NCI-H2196 (cell line): ENCODE data around the gene GRAP.
A peak's percentile ranks its signal among the peaks of the same experiment; 100 is the strongest.

Source experiments
- DNase-seq: peaks from one replicate; lab custom pipeline; 2025; ENCODE audit not compliant: unreplicated experiment; lab: John Stamatoyannopoulos, UW

Gene GRAP

DNA sequence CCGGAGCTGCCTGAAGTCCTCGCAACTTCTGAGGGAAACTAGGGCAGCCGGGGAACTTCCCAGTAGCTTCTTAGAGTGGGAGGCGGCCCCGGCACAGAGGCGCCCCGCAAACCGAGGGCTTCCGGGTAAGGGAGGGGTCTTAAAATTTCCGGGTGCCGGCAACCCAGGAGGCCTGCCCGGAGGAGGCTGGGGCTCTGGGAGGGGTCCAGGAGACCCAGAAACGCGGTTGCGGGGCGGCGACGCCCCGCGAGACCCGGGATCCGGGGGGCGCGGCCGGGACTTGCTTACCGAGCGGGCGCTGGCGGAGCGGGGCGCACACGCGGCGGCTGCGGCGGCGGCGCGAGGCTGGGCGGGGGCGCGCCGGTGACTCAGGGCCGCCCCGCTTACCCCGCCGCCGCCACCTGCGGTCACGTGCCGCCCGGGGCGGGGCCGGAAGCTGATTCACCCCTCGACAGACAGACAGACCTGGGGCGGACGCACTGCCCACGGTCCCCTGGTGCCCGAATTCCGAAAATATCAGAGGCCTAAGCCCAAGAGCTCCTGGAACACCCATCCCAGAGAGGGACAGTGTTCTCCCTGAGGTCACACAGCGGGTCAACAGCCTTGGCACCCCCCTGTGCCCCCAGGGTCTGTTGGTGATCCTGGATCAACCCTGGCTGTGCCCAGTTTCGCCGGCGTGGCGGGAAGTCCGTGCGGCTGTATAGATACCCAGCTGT, 42.2 kb downstream of the GRAP start, which contains the start of gene FAM83G:
FAM83G (minus strand) TSS at position 344 of the 716 bp plus-strand sequence. CDS start 723 bp downstream, outside the sequence.
- DNase-seq, result peak; percentile 52

DNA sequence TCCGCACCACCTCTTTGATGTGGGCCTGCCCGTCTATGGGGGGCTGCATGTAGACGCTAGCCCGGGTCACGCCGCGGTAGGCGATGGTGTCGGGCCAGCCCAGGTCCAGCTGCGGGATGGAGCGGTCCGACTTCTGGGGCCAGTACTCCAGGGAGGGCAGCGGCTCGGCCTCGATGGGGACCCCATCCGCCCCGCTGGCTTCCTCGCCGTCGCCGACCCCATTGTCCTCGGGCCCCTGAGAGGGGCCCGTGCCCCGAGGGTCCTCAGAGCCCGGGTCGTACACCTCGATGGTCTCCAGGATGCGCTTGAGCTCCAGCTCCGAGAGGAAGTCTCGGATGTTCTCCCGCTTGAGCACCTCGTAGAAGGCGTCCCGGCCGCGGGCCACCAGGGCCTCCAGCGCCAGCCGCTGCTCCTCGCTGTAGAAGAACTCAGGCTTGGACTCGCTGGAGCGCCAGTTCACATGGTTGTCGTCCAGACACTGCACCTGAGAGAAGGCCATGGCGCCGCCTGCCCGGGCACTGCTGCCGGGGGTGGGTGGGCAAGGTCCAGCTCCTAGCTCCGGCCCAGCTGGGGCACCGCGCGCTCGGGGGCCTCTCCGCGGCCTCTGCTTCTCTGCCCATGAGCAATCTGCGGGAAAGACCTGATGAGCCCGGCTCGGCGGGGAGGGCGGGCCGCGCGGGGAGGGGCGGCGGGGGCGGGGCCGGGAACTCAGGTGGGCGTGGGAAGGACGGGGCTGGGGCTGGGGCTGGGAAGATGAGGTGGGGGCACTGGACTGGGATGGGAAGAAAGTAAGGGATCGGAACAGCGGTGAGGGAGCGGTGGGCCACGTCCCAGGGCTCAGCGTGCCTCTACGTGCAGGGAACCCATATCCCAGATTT, 43.0 kb downstream of the GRAP start:
- DNase-seq, result no peak

DNA sequence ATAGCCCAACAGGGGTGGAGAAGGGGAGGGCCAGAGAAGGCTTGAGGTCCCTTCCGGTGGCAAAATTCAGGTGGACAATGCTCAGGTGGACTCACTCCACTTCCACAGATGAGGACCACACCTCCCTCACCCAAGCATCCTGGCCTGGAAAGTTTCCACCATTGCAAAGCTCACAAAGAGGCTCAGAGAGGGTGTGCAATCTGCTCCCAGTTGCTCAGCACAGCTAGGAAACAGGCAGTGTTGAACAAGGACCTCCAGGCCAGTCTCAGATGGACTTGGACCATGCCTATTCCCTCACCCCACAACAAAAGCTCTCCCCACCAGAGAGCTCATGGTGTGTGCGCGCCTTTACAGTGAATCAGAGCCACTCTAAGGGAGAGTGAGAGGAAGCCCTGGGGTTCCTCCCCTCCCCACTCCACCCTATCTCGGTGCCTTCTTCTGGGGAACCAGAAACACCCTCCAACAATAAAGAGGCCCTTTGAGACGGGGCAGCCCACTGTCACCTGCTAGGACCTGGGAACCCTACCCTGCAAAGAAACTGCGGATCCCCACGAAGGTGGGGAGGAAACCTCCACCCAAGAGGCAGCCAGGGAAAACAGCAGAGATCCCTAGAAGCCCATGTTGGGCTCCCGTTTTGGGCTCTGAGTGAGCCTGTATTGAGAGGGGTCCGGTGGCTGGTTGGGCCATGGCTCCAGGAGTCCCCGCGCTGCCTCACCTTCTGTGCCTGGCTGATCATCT, 43.8 kb downstream of the GRAP start:
- DNase-seq, result no peak

DNA sequence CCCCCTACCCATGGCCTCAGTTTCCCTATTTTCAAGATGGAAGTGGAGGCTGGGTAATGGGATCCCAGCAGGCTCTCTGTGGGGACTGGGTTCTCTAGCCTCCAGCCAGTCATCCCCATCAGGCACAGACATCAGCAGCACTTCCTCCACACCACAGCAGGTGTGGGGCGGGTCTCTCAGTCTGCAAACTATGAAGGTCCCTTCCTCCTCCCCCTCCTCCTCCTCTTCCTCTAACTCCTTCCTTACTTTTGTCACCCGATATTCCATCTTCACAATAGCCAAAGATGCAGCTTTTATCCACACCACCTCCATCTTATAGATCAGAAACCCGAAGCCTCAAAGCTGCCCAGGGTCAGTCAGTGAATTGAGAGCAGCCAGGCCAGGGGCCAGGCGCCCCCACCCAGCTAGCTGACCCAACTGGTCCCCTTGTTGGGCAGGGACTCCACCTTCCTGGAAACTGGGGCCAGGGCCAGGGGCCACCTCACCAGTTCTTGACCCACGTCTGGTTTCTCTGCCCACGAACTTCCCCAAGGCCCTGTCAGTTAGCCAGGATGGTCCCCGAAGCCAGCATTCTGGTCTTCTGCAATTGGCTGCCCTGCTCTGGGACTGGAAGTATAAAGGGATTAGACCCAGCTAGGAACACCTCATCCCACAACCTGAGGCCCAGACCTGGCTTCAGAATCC, 44.7 kb downstream of the GRAP start:
- no peak for DNase-seq

DNA sequence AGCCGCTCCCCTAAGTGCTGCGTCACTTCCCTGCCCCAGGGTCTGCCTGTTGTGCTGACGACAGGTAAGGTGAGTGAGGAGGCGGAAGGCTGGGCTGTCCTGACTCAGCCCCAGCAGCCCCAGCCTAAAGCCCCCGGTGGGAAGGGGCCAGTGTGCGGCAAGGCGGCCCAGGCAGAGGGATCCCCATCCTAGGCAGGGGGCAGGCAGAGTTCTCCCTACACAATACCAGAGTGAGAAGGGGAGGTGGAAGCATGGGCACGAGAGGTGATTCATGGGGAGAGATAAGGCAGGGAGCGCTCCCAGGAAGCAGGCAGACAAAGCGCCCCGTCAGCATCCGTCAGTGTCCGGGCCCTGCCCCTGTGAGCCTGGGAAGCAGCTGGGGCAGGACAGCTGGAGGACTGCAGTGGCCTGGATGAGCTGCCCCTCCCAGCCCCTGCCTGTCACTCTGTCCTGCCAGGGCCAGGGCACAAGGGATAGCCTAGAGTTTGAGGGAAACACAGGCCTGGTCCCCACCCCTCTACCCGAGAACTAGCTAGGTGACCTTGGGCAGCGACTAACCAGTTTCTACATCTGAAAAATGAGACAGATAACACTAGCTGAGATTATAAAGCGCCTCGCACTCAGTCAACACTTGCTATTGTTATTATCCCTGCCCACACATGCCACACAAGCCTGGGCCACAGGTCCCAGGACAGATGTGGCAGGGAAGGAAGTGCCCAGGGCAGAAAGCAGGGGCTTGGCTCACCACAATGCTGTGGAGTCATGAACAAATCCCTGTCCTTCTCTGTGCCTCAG, 46.0 kb downstream of the GRAP start:
- DNase-seq, result no peak

DNA sequence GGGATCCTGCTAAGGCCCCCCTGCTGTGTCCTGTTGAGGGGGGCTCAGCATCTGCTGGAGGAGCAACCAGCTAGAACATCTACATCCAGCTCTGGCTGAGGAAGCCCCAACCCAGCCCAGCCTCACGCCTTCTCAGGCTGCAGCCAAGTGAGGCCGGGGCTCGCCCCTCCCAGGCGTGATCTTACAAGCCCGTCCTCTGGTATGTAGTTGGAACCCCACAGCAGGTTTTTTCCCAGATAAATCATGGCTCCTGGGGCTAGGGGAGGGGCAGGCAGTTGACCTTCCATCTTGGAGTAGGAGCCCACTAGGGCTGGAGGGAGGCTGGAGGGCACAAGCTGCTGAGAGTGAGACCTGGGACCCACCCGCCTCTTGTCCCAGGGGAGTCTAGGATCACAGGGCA, 46.8 kb downstream of the GRAP start:
- no peak for DNase-seq

DNA sequence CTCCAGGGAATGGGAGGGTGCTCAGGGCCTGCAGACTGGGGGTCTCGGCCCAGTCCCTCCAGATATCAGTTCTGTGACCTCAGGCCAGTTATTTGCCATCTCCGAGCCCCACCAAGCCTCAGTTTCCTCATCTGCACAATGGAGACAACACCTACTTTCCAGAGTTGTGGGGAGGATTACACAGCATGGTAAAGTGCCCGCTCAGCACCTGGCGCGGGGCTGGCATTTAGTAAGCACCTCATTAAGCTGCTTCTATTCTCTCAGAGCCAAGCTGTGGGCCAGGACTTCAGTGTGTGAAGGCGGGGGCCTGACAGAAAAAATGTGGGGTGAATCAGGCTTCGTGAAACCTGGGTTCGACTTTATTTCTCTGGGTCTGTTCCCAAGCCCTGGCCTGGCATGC, 47.4 kb downstream of the GRAP start:
- no peak for DNase-seq

DNA sequence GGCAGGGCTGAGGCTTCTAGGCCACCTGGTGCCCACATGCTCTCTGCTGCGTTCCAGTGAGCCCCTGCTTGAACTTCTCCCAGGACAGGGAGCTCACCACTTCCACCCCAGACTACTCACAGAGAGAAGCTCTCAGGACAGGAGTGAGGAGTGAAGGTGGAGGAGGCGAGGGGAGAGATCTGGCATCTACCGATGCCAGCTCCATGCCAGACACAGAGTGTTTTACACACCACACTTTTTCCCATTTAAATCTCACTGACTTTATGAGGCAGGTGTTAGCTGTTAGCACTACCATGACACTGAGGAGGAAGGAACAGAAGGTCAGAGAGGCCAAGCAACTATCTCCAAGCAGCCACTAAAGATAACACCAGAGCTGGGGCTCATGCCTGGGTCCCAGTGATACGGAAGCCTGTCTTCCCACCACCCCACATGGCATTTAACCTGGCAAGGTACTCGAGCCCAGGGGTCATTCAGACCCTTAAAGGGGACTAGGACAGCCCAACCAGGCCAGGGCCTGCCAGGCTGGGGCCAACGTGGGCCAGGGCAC, 49.0 kb downstream of the GRAP start:
- no peak for DNase-seq

DNA sequence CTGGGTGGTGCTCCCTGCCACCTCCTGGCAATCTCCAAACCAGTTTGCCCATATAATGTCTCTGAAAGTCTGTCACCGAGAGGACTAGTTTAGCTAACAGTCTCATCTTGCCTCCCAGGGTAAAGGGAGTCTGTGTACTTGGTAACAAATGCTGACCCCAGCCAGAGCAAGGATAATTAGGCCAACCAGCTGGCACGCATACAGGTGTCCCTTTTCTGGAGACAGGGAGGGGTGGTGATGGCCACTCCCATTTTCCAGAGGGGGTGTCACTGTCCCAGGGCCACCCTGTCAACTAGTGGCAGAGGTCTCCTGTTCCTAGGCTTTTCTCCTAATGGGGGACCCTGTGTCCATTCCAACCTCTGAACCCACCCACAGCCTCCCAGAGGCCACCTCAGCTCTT, 50.3 kb downstream of the GRAP start:
- DNase-seq, result no peak

DNA sequence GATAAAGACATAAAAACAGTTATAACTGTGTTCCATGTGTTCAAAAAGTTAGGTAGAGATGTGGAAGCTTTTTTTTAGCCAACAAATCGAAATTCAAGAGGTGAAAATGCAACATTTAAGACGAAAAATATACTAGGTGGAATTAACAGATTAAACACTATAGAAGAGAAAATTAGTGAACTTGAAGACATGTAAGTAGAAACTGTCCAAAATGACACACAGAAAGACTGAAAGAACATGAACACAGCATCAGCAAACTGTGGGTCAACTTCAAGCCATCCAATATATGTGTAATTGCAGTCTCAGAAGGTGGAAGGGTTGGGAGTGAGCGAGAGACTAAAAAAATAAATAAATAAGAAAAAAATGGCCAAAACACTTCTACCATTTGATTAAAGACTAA, 51.5 kb downstream of the GRAP start:
- DNase-seq, result no peak

DNA sequence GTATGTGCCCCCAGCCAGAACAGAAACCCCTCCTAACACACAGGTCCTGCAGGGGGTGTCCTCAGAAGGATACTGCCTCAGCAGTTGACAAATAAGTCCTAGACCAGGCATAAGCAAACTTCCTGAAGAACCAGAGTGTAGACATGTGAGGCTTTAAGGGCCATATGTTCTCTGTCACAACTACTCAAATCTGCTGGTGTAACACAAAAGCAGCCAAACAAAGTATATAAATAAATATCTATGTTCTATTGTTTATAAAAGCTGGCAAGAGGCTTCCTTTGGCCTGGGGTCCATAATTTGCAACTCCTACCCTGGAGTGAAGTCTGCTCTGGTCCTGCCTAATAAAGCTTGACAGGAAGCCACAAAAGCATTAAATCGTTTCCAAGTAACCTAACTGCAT, 52.1 kb downstream of the GRAP start:
- DNase-seq, result no peak

DNA sequence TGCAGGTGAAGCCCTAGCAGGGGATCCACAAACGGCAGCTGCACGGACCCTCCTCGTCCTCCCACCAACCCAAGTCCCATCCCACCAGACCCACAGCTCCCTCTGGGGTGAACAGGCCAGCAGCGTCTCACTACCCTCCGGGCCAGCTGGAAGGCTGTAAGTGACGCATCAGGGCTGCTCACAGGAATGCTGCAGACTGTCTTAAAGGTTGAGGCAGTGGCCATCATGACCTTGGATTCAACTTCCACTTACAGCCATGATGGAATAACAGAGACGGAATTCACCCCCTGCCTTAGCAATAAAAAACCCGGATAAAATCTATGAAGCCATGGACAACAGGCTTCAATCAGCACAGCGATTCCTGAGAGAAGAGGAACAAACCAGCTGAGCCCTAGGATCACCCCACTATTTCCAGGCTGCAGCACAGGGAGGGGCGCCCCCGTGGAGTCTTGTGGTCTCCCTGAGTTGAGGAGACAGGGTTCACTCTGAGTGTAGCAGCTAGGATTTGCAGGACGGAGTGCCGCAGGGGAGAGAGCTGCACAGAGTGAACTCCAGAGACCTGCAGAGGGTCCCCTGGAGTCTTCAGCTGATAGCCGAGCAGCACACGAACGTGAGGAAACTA, 52.7 kb downstream of the GRAP start:
- no peak for DNase-seq

DNA sequence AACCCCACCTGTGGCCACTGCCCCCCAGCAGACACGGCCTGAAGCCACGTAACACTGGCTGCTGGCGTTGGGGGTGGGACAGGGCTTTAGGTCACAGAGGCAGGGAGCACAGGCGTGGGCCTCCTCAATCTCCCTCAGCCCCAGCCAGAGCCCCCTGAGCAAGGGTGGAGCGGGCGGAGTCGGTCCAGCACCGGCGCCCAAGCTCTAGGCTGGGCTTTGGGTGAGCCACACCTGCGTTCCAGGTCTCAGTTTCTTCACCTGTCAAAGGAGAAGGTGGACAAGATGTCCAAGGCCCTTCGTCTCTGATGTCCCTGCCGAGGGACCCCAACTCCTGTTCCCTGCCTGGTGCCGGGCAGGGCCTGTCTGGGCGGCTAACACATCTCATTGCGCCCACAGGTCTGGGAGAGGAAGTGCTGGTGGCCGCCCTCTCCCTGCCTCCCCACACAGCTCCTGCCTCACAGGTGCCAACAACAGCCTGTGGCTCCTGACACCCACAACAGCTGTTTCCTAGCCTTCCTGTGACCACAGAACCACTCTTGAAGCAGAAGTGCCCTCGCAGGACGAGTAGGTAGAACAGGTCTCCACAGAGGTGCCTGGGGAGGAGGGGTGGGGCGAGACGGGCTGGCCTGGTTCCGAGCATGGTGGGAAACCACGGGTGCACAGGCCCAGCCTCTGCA, 54.2 kb downstream of the GRAP start:
- DNase-seq, result no peak

DNA sequence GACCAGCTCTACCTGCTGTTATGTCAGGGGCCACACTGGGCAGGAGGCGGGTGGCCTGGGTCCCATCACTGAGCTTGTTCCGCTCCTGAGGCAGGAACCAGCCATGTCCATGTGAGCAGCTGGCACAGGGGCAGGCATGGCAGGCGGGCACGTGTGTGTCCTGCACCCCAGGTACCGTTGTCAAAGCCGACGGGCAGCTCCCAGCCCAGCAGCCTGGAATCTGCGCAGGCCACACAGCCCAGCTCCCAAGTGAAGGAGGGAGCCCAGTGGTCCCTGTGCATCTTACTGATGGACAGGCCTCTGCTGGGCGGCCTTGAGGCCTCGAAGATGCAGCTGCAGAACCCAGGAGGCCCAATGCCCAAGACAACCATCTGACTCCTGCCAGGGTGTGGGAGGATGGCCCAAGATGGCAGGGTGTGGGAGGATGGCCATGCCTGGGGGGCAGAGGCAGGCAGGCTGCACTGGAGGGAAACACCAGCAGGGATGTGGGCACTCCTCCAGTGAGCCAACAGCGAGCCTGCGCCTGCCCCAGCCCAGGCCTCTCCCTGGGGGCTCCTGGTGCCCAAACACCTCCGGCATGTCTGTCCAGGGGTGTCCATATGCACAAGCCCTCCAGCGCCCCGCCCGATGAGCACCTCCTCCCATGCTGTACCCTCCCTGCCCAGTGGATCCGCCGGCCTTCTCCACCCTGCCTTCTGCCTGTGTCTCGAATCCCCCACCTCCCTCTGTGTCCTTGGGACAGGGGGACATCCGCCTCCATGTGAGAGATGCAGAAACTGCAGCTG, 55.0 kb downstream of the GRAP start:
- DNase-seq, result no peak

DNA sequence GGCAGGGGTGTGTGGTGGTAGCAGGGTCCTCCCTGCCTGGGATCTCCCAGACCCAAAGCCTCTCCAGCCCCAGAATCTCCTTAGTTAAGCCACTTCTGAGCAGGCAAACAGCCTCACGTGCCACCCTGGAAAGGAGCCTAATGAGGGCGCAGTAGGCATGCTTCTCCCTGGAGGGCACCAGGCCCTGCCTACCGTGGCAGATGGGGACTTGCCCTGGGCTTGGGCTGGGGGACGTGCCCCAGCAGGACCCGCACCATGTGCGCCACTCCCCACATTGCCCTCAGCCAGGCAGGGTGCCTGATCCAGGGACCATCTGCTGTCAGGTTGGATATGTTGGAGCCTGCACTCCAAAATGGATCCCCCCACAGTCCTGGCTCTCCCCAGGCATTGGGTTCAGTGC, 56.4 kb downstream of the GRAP start:
- DNase-seq, result no peak

DNA sequence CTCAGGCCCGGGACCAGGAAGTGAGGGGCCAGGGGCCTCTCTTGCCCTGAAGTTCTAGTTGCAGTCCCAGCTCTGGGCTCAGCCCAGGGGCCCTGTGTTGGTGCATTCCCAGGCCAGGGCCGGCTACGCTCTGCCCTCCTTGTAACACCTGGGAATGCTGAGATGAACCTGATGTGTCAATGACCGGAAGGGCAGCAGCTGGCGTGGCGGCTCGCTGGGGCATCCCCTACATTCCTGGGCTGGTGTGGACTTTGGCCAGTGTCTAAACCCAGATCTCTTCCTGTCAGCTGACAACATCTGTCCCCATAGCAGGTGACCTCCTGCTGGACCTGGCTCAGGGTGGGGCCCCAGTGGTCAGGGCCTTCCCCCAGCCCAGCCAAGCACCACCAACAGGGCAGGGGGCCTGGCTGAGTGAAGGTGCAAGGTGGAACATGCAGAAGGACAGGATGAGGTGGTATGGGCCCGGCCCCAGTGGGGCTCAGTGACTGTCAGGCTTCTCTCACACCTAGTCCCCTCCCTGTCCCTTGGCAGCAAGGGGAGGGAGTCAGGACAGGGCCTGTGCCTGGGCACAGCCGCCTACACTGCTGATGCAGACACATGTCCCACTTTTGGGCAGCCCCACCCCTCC, 58.1 kb downstream of the GRAP start:
- DNase-seq, result no peak

DNA sequence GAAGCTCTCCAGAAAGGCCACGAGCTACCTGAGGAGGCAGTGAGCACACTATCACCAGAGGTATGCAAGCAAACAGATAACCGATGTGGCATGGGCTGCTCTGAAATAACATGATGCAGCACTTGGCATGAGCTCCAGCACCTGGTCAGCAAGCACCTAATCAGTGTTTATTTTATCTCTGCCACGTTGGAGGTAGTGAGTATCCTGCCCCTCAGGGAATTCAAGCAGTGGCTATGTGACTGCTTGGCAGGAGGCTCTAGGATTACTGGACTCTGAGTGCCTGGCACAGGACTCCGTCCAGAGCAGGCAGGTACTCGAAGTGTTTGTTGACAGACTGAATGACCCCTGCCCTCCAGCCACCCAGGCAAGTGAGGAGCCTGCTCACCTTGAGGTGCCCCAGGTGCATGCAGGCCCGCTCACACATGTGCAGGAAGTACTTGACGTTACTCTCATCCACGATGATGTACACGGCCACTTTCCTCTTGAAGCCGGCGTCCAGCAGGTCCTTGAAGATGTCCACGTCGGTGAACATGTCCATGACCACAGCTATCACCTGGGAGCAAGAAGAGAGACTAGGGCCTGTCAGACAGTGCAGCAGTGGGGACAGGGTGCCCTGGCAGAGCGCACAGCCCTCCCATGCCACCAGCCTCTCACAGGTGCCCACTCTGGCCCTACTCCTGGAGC, 58.8 kb downstream of the GRAP start:
- DNase-seq, result peak; percentile 45
